K562 (cell line): ENCODE results near the gene IQCN. TPM values are rescaled to one million over a fixed set of nuclear protein-coding genes. Genes with fewer than 3 reads are reported as not detected.

ENCODE experiments used
- ARNT ChIP-seq, 2 experiments: fragments of 450-650 bp; IDR thresholded peaks; 2 replicates each; pipeline ENCODE4 v1.6.1; 2016; ENCODE audit warnings: mild to moderate bottlenecking in 1 of 2
- CAMTA2 ChIP-seq: fragments of 250-450 bp; sonication (Bioruptor Pico); conservative IDR thresholded peaks from 2 replicates; pipeline ENCODE4 v1.5.1; 2022
- CTBP1 ChIP-seq: fragments of 450-650 bp; IDR thresholded peaks from 2 replicates; pipeline ENCODE4 v1.6.1; 2016; ENCODE audit warnings: borderline replicate concordance
- FOXO4 ChIP-seq: fragments of 450-650 bp; formaldehyde crosslinking; IDR thresholded peaks from 2 replicates; pipeline ENCODE4 v1.4.0; 2020; ENCODE audit warnings: mild to moderate bottlenecking, moderate library complexity
- GTF3C2 ChIP-seq: IDR thresholded peaks from 3 replicates; pipeline ENCODE4 v1.6.1; 2011; ENCODE audit warnings: borderline replicate concordance, mild to moderate bottlenecking, moderate library complexity; ENCODE audit not compliant: insufficient read length; ENCODE audit errors: extremely low read depth
- NCOA4 ChIP-seq: fragments of 450-650 bp; IDR thresholded peaks from 2 replicates; pipeline ENCODE4 v1.6.1; 2018; ENCODE audit warnings: mild to moderate bottlenecking; ENCODE audit not compliant: partially characterized antibody
- NR2C1 ChIP-seq, 2 experiments: fragments of 450-650 bp; IDR thresholded peaks; 2 replicates each; pipeline ENCODE4 v1.6.1; 2017; ENCODE audit warnings: mild to moderate bottlenecking in 2 of 2, antibody characterized with exemption in 1 of 2, inconsistent platforms in 1 of 2, missing compliant biosample characterization in 1 of 2, missing genetic modification characterization in 1 of 2
- SMAD4 ChIP-seq: fragments of 250-450 bp; sonication (Bioruptor Pico); conservative IDR thresholded peaks from 2 replicates; pipeline ENCODE4 v1.8.0; 2021; ENCODE audit warnings: inconsistent platforms, mild to moderate bottlenecking, moderate library complexity
- SMARCC2 ChIP-seq: fragments of 450-650 bp; IDR thresholded peaks from 2 replicates; pipeline ENCODE4 v1.6.1; 2017; ENCODE audit warnings: antibody characterized with exemption, moderate library complexity, mild to moderate bottlenecking, low read depth
- TCF7L2 ChIP-seq: fragments of 150-350 bp; IDR thresholded peaks from 2 replicates; pipeline ENCODE4 v1.6.1; 2016; ENCODE audit warnings: low read depth, mild to moderate bottlenecking, low read length, moderate library complexity
- WHSC1 ChIP-seq: IDR thresholded peaks from one replicate; pipeline ENCODE4 v1.6.1; 2012; ENCODE audit warnings: low read length, control low read depth, inconsistent platforms
- ZNF318 ChIP-seq, 2 experiments: fragments of 450-650 bp; IDR thresholded peaks; 2 replicates each; pipeline ENCODE4 v1.6.1; 2016; ENCODE audit warnings: mild to moderate bottlenecking in 2 of 2, borderline replicate concordance in 1 of 2, low read depth in 1 of 2, moderate library complexity in 1 of 2
- ZNF584 ChIP-seq: fragments of 200-800 bp; sonication (Bioruptor generic); IDR thresholded peaks from 2 replicates; pipeline ENCODE4 v1.6.1; 2016; ENCODE audit warnings: low read depth, mild to moderate bottlenecking, missing genetic modification characterization, missing compliant biosample characterization
- polyA plus RNA-seq, 8 experiments: library from polyadenylated mRNA; depleted of rRNA in 4 of 8; stranded (reverse) in 5 of 8; unstranded in 3 of 8; fragments of >200 nt; fragmentation: Nextera tagmentation in 2 of 8; fragmentation: Illumina TruSeq in 1 of 8; extraction: Ambion mirVana in 2 of 8; extraction: Trizol in 1 of 8; gene quantifications; 2 replicates each; pipeline versions ENCODE4 v1.2.1 to v1.2.3, GENCODE V29; 2011 to 2014; ENCODE audit warnings: inconsistent platforms in 1 of 8, missing spikeins in 1 of 8
- total RNA-seq, 7 experiments: library from RNA; depleted of rRNA in 6 of 7; stranded (reverse); fragments of >200 nt in 6 of 7; fragmentation: Illumina TruSeq in 2 of 7; extraction: Trizol in 2 of 7; gene quantifications; 2 replicates each; pipeline versions ENCODE4 v1.2.1 to v1.2.3, GENCODE V29; 2011 to 2021; ENCODE audit warnings: low replicate concordance in 1 of 7

Gene IQCN
- total and polyA plus RNA-seq, 9 of the 15 experiments (the other 6 are each of a cell fraction or from before 2014, with no cell fraction given), result 0.01 to 0.07 (median 0.04) TPM; not detected in 3

GRCh38 chr19:18233224-18233825 is 40.9 kb downstream of the IQCN start (continued):
- TF ChIP-seq FOXO4 (CRISPR knock-in tag), result no peak
- TF ChIP-seq ARNT (IDR thresholded peaks at IDR 0.05), result no peak
- peak; percentile 82 for TF ChIP-seq SMAD4
- TF ChIP-seq CAMTA2, result no peak
- no peak for TF ChIP-seq ZNF318 (IDR thresholded peaks at IDR 0.05; ENCODE audit: borderline replicate concordance in 1 of 2, low read depth in 1 of 2)
- TF ChIP-seq NCOA4, result no peak
- TF ChIP-seq WHSC1, result no peak
- no peak for TF ChIP-seq TCF7L2
- TF ChIP-seq SMARCC2, result no peak
- TF ChIP-seq NR2C1 (IDR thresholded peaks at IDR 0.05), result no peak
- 0 out of 2 replicates have a peak, but pooled peaks have one; percentile 25 for TF ChIP-seq NR2C1 (tag; IDR thresholded peaks at IDR 0.05)
- no peak for TF ChIP-seq GTF3C2
- TF ChIP-seq CTBP1, result peak; percentile 75; the same call in 1 of the 2 replicates
- peak; percentile 93 for TF ChIP-seq ZNF584 (CRISPR knock-in tag)
